ENCODE measurements around the gene BARHL2.
A peak's percentile ranks its signal among the peaks of the same experiment; 100 is the strongest.

The BARHL2 gene

GRCh38 chr1:90724926-90725656 is 8.0 kb upstream of the BARHL2 start:
- DNase-seq (ENCODE audit: low spot score) = no peak

DNA sequence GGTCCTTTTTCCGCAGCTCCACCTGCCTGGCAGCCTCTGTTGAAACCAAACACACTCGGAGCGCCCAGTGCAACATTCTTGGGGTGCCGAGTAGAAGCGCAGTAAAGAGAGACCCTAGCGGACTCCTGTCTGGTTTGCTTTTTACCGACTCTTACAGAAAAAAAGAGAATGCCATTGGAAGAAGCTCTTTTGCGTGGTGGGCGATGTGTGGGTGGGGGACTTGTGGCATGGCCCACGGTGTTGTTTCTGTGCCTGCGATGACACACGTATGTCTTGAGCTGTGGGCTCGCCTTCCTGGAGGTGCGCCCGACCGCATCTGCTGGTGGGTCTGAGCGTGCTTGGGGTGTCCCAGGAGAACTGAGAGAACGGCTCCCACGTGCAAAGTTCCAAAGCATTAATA is 7.3 kb upstream of the BARHL2 start:
- DNase-seq (ENCODE audit: low spot score) = no peak

GRCh38 chr1:90723590-90724108 is 6.5 kb upstream of the BARHL2 start:
- no peak for DNase-seq (ENCODE audit: low spot score)

DNA sequence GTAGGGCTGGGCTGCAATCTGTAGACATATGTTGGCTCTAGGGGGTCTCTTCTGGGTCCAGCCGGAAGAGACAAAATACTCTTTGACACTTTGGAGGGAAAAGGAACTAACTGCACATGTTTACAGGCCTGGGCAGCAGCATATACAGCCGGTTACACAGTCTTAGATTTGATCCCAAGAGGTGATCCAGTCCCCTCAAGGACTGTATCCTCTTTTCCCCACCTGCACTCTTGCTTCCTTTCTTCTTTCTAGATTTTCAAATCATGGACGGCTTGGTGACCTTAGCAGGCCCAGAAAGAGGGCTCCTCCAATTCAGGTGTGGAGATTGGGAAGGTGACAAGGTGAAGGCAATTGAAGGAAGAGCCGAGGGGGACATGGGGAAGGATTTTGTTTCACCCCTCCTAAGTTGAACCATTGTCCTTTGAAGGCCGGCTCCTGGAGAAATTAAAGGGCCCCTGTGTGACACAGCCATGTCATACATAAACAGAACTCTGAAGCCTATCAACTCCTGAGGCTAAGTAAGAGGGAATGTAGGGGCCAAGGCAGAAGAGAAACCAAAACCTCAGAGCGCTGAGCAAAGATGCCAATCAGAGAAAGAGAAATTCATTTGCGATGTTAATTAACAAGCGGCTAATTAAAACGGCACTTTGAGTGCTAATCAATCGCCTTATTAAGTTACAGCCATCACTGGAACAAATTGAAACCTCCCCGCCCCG is 5.9 kb upstream of the BARHL2 start:
- DNase-seq (ENCODE audit: low spot score) = no peak

- DNase-seq (ENCODE audit: low spot score) = peak; percentile 16
Measured at GRCh38 chr1:90721210-90722194, 4.4 kb upstream of the BARHL2 start.

- no peak for DNase-seq (ENCODE audit: low spot score)
Measured at GRCh38 chr1:90720145-90720636, 3.1 kb upstream of the BARHL2 start.

GRCh38 chr1:90719330-90720144 is 2.4 kb upstream of the BARHL2 start:
- DNase-seq (ENCODE audit: low spot score) = no peak

- no peak for DNase-seq (ENCODE audit: low spot score)
Measured at GRCh38 chr1:90718411-90719329, 1.6 kb upstream of the BARHL2 start.

- no peak for DNase-seq (ENCODE audit: low spot score)
Measured at GRCh38 chr1:90717665-90718410, 736 bp upstream of the BARHL2 start.

DNA sequence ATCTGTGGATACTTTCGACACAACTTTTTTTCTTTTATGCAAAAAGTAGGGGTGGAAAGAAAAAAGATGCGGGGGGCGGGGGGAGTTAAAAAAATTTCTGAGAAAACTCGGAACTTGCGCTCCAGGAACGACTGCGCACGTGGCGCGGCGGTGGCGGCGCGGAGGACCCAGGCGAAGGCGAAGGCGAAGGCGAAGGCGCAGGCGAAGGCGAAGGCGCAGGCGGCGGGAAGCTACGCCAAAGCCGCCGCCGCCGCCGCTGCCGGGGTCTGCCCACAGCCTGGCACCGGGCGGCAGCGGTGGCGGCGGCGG is 208 bp upstream of the BARHL2 start:
- no peak for DNase-seq (ENCODE audit: low spot score)

GRCh38 chr1:90716243-90716551 is 905 bp downstream of the BARHL2 start:
- no peak for DNase-seq (ENCODE audit: low spot score)

- no peak for DNase-seq (ENCODE audit: low spot score)
Measured at GRCh38 chr1:90715309-90715708, 1.8 kb downstream of the BARHL2 start.

DNA sequence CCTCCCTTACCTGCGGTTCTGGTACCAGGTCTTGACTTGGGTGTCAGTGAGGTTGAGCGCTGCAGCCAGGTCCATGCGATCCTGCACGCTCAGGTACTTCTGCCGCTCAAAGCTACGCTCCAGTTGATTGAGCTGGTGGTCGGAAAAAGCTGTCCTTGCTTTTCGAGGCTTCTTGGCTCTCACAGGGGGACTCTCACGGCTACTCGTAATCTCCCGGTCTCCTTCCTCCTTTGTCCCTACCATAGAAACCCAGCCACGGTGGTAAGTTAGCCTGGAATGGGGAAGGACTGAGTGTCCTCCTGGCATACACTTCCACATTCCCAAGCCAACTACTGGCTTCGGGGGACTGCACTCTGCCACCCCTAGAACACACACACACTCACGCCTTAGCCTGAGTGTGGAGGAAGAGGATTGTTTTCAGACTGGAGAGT is 2.6 kb downstream of the BARHL2 start:
- no peak for DNase-seq (ENCODE audit: low spot score)

DNA sequence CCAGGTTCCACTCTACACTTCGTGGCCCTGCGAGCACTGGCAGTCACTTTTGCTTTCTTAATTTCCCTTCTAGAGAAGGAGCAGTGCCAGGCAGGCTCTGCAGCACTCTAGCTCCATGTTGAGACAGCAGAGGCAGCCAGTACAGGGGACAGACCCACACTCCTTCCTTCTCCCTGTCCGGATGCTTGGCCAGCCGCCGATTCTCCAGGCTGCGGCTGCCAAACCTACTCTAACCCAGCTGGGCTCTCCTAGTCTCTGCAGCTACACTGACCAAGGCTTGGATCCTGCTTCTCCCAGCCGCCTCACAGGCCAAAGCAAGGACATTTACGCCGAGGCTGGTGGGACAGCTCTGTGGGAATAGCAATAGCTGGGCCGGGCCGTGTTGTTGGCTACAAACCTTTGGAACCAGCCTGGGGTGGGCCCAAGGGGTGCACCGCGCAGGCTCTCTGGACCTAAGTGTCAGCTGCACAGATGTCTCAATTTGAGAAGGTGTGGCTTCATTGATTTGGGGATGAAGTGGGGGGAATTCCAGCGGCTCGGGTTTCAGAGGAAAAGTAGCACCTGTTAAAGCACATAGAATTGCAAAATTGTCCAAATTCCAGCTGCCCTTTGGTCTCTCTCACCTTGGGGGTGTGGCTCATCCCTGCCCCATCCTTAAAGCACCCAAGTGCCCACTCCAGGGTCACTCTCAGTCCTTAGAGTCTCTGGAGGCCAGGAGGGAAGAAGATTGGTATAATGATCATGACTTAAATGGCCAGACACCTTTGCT is 3.2 kb downstream of the BARHL2 start:
- no peak for DNase-seq (ENCODE audit: low spot score)

- DNase-seq (ENCODE audit: low spot score) = no peak
Measured at GRCh38 chr1:90712915-90713730, 4.0 kb downstream of the BARHL2 start.

GRCh38 chr1:90712153-90712856 is 4.8 kb downstream of the BARHL2 start:
- DNase-seq (ENCODE audit: low spot score) = no peak

GRCh38 chr1:90711696-90712095 is 5.4 kb downstream of the BARHL2 start:
- DNase-seq (ENCODE audit: low spot score) = no peak
